K562 (cell line): ENCODE results near the gene MSANTD1. TPM values are rescaled to one million over a fixed set of nuclear protein-coding genes. Genes with fewer than 3 reads are reported as not detected.

Source experiments
- ATAC-seq: fragments of 200-7000 bp; cut with Tn5 transposase; 3 replicates; pipeline ENCODE4 v1.9.1; 2020; ENCODE audit warnings: moderate library complexity
- BruUV-seq: library from RNA; stranded (reverse); fragments of 400-500 nt; replicated peaks from 2 replicates; lab custom pipeline; 2021; lab: Mats Ljungman, UMichigan
- CTCF ChIA-PET: fragments of 300-600 bp; formaldehyde crosslinking; extraction: SDS; loops from one replicate; lab custom pipeline; 2021; ENCODE audit warnings: low intra/inter-chr PET ratio; lab: Yijun Ruan, JAX
- POLR2A ChIA-PET: fragments of 300-600, 350-650 bp; sonication (Branson Sonifier 250); formaldehyde crosslinking; extraction: SDS; loops from one replicate; lab custom pipeline; 2021; ENCODE audit warnings: antibody characterized with exemption, inconsistent platforms; lab: Yijun Ruan, JAX
- DNase-seq, 4 experiments: peaks; one replicate each; pipeline versions ENCODE4 v3.0.0 to v3.0.0-alpha.2; 2011 to 2018; ENCODE audit warnings: low spot score in 3 of 4, mixed read lengths in 3 of 4; ENCODE audit errors: extremely low read depth in 1 of 4
- FAIRE-seq: peaks from 2 replicates; lab custom pipeline; 2011; peaks lifted over from hg19 to GRCh38; lab: Jason Lieb, UNC
- H2AFZ ChIP-seq: 2 replicates; pipeline ENCODE4 v1.6.0; 2011; ENCODE audit warnings: low read depth, low read length, control low read depth, inconsistent platforms
- H3K27ac ChIP-seq: fragments of 200-600 bp; 3 replicates; pipeline ENCODE4 v1.8.0; 2011; ENCODE audit warnings: low read depth, mild to moderate bottlenecking, control low read depth, inconsistent platforms, low read length, moderate library complexity, mixed read lengths; ENCODE audit errors: extremely low read depth
- H3K27me3 ChIP-seq, 2 experiments: fragments of 300-600 bp in 1 of 2; 2 replicates in 1 of 2; 3 replicates in 1 of 2; pipeline versions ENCODE4 v1.6.0 to v1.8.0; 2011; ENCODE audit warnings: inconsistent platforms in 2 of 2, low read length in 2 of 2, mild to moderate bottlenecking in 1 of 2, mixed read lengths in 1 of 2, moderate library complexity in 1 of 2; ENCODE audit not compliant: control insufficient read depth in 2 of 2, insufficient read depth in 2 of 2
- H3K36me3 ChIP-seq: fragments of 300-600 bp; 3 replicates; pipeline ENCODE4 v1.8.0; 2011; ENCODE audit warnings: mild to moderate bottlenecking, low read length, inconsistent platforms; ENCODE audit not compliant: control insufficient read depth, insufficient read depth
- H3K4me1 ChIP-seq, 2 experiments: fragments of 200-600 bp in 1 of 2; replicated peaks in 1 of 2; 2 replicates in 1 of 2; 3 replicates in 1 of 2; pipeline versions ENCODE4 v1.5.1 to v1.8.0; 2011; ENCODE audit warnings: inconsistent platforms in 2 of 2, low read length in 2 of 2, mild to moderate bottlenecking in 1 of 2, mixed read lengths in 1 of 2, moderate library complexity in 1 of 2; ENCODE audit not compliant: control insufficient read depth in 2 of 2, insufficient read depth in 2 of 2
- H3K4me2 ChIP-seq: 2 replicates; pipeline ENCODE4 v1.6.1; 2011; ENCODE audit warnings: low read length, control low read depth, inconsistent platforms, mixed read lengths; ENCODE audit not compliant: insufficient read depth
- H3K4me3 ChIP-seq: fragments of 200-600 bp; sonication (generic), shearing (Covaris generic); 2 replicates; pipeline ENCODE4 v1.5.1; 2016; ENCODE audit warnings: control low read depth, inconsistent platforms
- H3K79me2 ChIP-seq: fragments of 200-600 bp; 3 replicates; pipeline ENCODE4 v1.8.0; 2011; ENCODE audit warnings: low read length, inconsistent platforms; ENCODE audit not compliant: control insufficient read depth, insufficient read depth
- H3K9ac ChIP-seq, 2 experiments: 2 replicates each; pipeline versions ENCODE4 v1.6.0 to v1.6.1; 2011; ENCODE audit warnings: low read depth in 2 of 2, low read length in 2 of 2, control low read depth in 1 of 2, inconsistent platforms in 1 of 2, mild to moderate bottlenecking in 1 of 2, mixed read lengths in 1 of 2; ENCODE audit not compliant: insufficient read depth in 1 of 2
- H3K9me1 ChIP-seq: one replicate; pipeline ENCODE4 v1.6.0; 2011; ENCODE audit warnings: inconsistent platforms, mild to moderate bottlenecking, low read length, moderate library complexity; ENCODE audit not compliant: control insufficient read depth, insufficient read depth
- H3K9me3 ChIP-seq: replicated peaks from 2 replicates; pipeline ENCODE4 v1.5.1; 2011; ENCODE audit warnings: low read depth, low read length, inconsistent platforms; ENCODE audit not compliant: control insufficient read depth, insufficient read depth
- H4K20me1 ChIP-seq: replicated peaks from 2 replicates; pipeline ENCODE4 v1.6.1; 2011; ENCODE audit warnings: low read length, inconsistent platforms, mixed read lengths; ENCODE audit not compliant: control insufficient read depth, insufficient read depth
- E4F1 ChIP-seq: fragments of 250-450 bp; sonication (Bioruptor Pico); IDR thresholded peaks from 2 replicates; pipeline ENCODE4 v1.5.0; 2021; ENCODE audit warnings: mild to moderate bottlenecking, borderline replicate concordance
- HCFC1 ChIP-seq: IDR thresholded peaks from 2 replicates; pipeline ENCODE4 v1.6.1; 2012; ENCODE audit warnings: low read depth, low read length, improper control_type of control experiment
- HDAC3 ChIP-seq: fragments of 450-650 bp; IDR thresholded peaks from 2 replicates; pipeline ENCODE4 v1.6.1; 2018; ENCODE audit warnings: borderline replicate concordance, mild to moderate bottlenecking, moderate library complexity; ENCODE audit not compliant: partially characterized antibody
- MBD2 ChIP-seq: sonication (generic); IDR thresholded peaks from 2 replicates; pipeline ENCODE4 v1.6.1; 2016; ENCODE audit warnings: low read depth, borderline replicate concordance
- MTA1 ChIP-seq: fragments of 450-650 bp; IDR thresholded peaks from 2 replicates; pipeline ENCODE4 v1.6.1; 2017; ENCODE audit warnings: borderline replicate concordance
- ZFX ChIP-seq: sonication (generic); formaldehyde crosslinking; IDR thresholded peaks from 2 replicates; pipeline ENCODE4 v1.8.0; 2022; ENCODE audit warnings: mild to moderate bottlenecking, missing genetic modification reagents, moderate library complexity
- ZNF143 ChIP-seq: sonication (generic); formaldehyde crosslinking; IDR thresholded peaks from 2 replicates; pipeline ENCODE4 v1.9.0; 2022; ENCODE audit warnings: mild to moderate bottlenecking, missing genetic modification reagents
- ZNF644 ChIP-seq: fragments of 200-800 bp; sonication (Bioruptor generic); IDR thresholded peaks from 2 replicates; pipeline ENCODE4 v1.6.1; 2016; ENCODE audit warnings: low read depth, missing genetic modification characterization, missing compliant biosample characterization
- ZNF75A ChIP-seq: fragments of 450-650 bp; formaldehyde crosslinking; IDR thresholded peaks from 2 replicates; pipeline ENCODE4 v1.4.0; 2020; ENCODE audit warnings: mild to moderate bottlenecking
- WGBS: fragments of 100-300 bp; shearing (Covaris generic); methylation state at CpG from one replicate; pipeline ENCODE4 v1.1.6; 2016; ENCODE audit warnings: low coverage, mixed read lengths; ENCODE audit not compliant: insufficient coverage; ENCODE audit errors: missing lambda C conversion rate; 5-methylcytosine and 5-hydroxymethylcytosine counted together
- in situ Hi-C: fragments of 300-500 bp; cut with MboI; formaldehyde crosslinking; loops from 4 replicates; pipeline ENCODE4 v1.15.0; 2018; ENCODE audit warnings: inconsistent platforms, mixed read lengths
- intact Hi-C: fragments of 100-400 bp; cut with micrococcal nuclease; formaldehyde crosslinking; loops from 2 replicates; pipeline ENCODE4 v1.14.2; 2022
- polyA plus RNA-seq, 8 experiments: library from polyadenylated mRNA; depleted of rRNA in 4 of 8; stranded (reverse) in 5 of 8; unstranded in 3 of 8; fragments of >200 nt; fragmentation: Nextera tagmentation in 2 of 8; fragmentation: Illumina TruSeq in 1 of 8; extraction: Ambion mirVana in 2 of 8; extraction: Trizol in 1 of 8; gene quantifications; 2 replicates each; pipeline versions ENCODE4 v1.2.1 to v1.2.3, GENCODE V29; 2011 to 2014; ENCODE audit warnings: inconsistent platforms in 1 of 8, missing spikeins in 1 of 8
- total RNA-seq, 7 experiments: library from RNA; depleted of rRNA in 6 of 7; stranded (reverse); fragments of >200 nt in 6 of 7; fragmentation: Illumina TruSeq in 2 of 7; extraction: Trizol in 2 of 7; gene quantifications; 2 replicates each; pipeline versions ENCODE4 v1.2.1 to v1.2.3, GENCODE V29; 2011 to 2021; ENCODE audit warnings: low replicate concordance in 1 of 7

MSANTD1 gene
- total and polyA plus RNA-seq, 9 of the 15 experiments (the other 6 are each of a cell fraction or from before 2014, with no cell fraction given) = 0.04 to 0.09 (median 0.07) TPM; not detected in 6

DNA sequence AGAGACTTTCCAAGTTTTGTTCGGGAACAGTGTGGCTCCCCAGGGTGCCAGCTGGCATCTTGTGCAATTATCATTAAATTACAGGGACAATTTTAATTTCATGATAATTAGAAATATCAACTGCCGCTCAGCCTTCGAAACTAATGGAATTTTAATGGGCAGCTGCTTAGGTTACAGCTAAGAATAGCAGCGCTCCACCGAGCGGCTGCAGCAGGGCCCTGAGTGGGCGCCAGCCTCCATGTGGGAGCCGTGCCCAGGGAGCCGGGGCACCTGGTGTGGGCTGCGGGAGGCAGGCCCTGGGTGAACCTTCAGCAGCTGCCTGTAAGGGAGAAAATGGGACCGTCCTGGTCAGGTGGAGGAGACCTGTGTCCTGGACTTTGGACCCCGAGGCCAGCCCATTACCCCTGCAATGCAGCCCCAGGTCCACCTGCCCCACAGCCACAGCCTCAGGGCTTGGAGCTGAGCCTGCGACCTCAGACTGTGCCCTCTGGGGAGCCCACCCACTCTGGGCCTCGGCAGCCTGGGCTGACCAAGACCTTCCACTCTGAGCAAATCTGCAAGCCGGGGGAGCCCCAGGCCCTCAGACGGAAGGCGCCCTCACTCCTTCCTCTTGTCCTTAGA, 21.1 kb downstream of the MSANTD1 start (continued):
- no peak for TF ChIP-seq MTA1

DNA sequence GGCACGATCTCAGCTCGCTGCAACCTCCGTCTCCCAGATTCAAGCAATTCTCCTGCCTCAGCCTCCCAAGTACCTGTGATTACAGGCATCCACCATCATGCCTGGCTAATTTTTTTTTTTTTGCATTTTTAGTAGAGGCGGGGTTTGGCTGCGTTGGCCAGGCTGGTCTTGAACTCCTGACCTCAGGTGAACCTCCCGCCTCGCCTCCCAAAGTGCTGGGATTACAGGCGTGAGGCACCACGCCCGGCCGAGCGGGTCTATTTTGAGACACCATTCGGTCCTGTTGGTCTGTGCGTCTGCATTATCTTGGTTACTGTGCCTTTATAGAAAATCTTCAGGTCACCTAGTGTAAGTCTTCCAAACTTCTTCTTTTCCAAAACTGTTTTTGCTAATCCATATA, 22.2 kb downstream of the MSANTD1 start:
- Histone ChIP-seq H4K20me1 (no peaks in the 10 kb centered on the region), H3K27me3 (peaks cover 23 to 35% of the 10 kb centered on the region in 2 experiments; a peak in 3 of 5 replicates), H3K36me3 (no peaks in the 10 kb centered on the region), H3K4me1 (peaks cover 0 to 29% of the 10 kb centered on the region in 2 experiments; a peak in 2 of 5 replicates), H3K9ac (no peak overlapping the region), H3K79me2 (no peaks in the 10 kb centered on the region), H3K9me3 (no peaks in the 10 kb centered on the region), H3K9me1 (no peaks in the 10 kb centered on the region), H3K27ac (no peak overlapping the region), H2AFZ (no peak overlapping the region), H3K4me2 (no peak overlapping the region), H3K4me3 (no peak overlapping the region)
- no peak for ATAC-seq
- in situ Hi-C loops (no loop called here), intact Hi-C loops (no loop called here)
- no peak for FAIRE-seq
- POLR2A ChIA-PET = interaction anchor here (0.6 kb wide), 1 partner anchor 74 kb away, joined by 3 read pairs; no protein-coding TSS in a partner anchor
- TF ChIP-seq ZNF143 (no peak), ZNF644 (tag) (no peak), HCFC1 (no peak), ZNF75A (CRISPR knock-in tag) (no peak), ZFX (no peak), MBD2 (no peak), HDAC3 (no peak), E4F1 (no peak)
- WGBS = 5% methylated on average over 14 of the region's 14 CpGs
- CTCF ChIA-PET = no interaction called here
- DNase-seq = no peak
- BruUV-seq = no TSS peak
